Fibroblast of mammary gland (primary cell): Measurements from ENCODE around the gene HOXD12.

Source experiments
- DNase-seq: peaks from one replicate; pipeline ENCODE4 v3.0.0-alpha.2; 2010; ENCODE audit warnings: low read depth
- H3K4me3 ChIP-seq: 2 replicates; pipeline ENCODE4 v1.5.1; 2011; ENCODE audit warnings: low read depth, mild to moderate bottlenecking, low read length, moderate library complexity; ENCODE audit not compliant: control insufficient read depth
- CTCF ChIP-seq: conservative IDR thresholded peaks from 2 replicates; pipeline ENCODE4 v1.5.1; 2011; ENCODE audit warnings: low read depth, low read length, inconsistent platforms; ENCODE audit not compliant: control insufficient read depth, insufficient read depth

Gene HOXD12

GRCh38 chr2:176103194-176103593, 3.6 kb downstream of the HOXD12 start:
- DNase-seq = no peak
- TF ChIP-seq CTCF = no peak

GRCh38 chr2:176103742-176104315, 4.2 kb downstream of the HOXD12 start:
- DNase-seq = no peak
- TF ChIP-seq CTCF = no peak
- H3K4me3 ChIP-seq = no peak overlapping the region

More at GRCh38 chr2:176103194-176103593, 3.6 kb downstream of the HOXD12 start:
- H3K4me3 ChIP-seq = no peak overlapping the region

- TF ChIP-seq CTCF = no peak
- DNase-seq = peak; percentile 54
- H3K4me3 ChIP-seq = no peak overlapping the region
Measured at GRCh38 chr2:176104316-176105077, 4.9 kb downstream of the HOXD12 start.

- H3K4me3 ChIP-seq = no peak overlapping the region
- no peak for TF ChIP-seq CTCF
- no peak for DNase-seq
Measured at GRCh38 chr2:176105078-176105729, 5.6 kb downstream of the HOXD12 start.

- no peak overlapping the region for H3K4me3 ChIP-seq
- TF ChIP-seq CTCF = no peak
- no peak for DNase-seq
Measured at GRCh38 chr2:176105730-176106580, 6.4 kb downstream of the HOXD12 start.
